Stimulated activated CD8-positive, alpha-beta memory T cell treated with anti-CD3 and anti-CD28 coated beads, Interleukin-4, amount 100 ng/mL, for 48 hours (primary cell): ENCODE measurements around the gene CARS2.
"Not testable (repeated sequence)": the region's sequence is repeated elsewhere in the genome, so short reads cannot be mapped to it uniquely, and the experiment has no call there.

Experiments used
- DNase-seq: peaks from one replicate; pipeline ENCODE4 v3.0.0-alpha.2; 2020

CARS2 gene

GRCh38 chr13:110706570-110707372 lies 855 bp upstream of the CARS2 start:
- peak; percentile 20 for DNase-seq

DNA sequence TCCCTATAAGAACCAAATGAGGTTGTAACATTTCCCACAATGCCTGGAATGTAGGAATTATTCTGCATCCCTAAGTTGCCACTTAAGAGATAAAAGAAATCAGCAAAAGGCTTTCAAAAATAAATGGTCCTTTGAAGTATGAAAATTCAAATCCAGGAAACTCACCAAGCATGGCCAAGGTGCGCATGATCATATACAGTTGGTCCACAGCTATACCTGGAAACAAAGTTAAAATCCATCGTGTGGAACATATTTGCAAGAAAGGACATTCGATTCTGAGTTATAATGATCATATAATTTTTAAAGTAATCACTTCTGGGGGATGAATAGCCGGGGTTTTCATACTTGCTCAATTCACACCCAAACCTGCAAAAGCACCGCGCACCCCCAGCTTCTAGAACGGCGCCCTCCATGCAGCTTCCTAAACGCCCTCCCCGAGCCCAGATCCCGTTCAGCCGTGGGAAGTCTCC lies 525 bp downstream of the CARS2 start:
- no peak for DNase-seq

DNA sequence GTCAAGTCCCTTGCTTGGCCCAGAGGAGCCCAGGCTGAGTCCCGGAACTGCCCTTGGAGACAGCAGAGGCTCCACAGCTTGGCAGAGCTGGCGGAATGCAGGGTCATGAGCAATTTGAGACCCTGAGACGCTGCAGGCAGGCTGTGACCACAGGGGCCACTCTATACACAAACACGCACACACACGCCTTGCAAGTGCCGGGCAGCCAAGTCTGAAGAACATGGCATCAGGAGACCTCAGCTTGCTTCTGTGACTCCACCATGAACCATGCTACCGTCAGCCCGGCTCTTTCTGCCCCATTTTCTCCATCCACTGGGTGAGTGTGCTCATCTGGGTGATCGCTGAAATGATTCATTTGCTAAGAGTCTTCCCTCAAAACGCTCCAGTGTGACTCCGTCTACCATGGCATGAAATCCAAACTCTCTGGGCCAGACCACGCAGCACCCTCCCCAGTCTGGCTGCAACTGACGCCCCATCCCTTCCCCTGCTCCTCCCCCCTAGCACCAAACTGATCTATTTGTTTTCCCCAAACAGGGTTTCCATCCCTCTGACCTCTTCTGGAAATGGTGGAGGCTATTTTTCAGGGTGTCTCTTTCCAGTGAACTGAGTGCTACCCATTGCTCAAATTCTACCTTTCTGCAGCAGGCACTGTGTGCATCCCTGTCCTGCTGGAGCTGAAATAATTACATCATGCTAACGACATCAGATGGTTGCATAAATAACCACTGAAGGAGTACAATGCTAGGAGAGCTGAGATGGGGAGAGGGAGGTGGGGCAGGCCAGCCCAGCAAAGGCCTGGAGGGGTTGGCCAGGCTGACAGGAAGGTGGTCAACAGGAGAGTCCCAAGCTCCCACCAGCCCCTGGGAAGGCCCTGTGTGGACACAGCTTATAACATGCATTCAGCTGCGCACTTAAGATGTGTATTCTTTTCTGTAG lies 3.1 kb downstream of the CARS2 start:
- DNase-seq = no peak

GRCh38 chr13:110702089-110702488 lies 3.8 kb downstream of the CARS2 start:
- DNase-seq = no peak

GRCh38 chr13:110701061-110701460 lies 4.9 kb downstream of the CARS2 start:
- not testable (repeated sequence) for DNase-seq

GRCh38 chr13:110700641-110701040 lies 5.3 kb downstream of the CARS2 start:
- no peak for DNase-seq

GRCh38 chr13:110700186-110700585 lies 5.7 kb downstream of the CARS2 start:
- no peak for DNase-seq

DNA sequence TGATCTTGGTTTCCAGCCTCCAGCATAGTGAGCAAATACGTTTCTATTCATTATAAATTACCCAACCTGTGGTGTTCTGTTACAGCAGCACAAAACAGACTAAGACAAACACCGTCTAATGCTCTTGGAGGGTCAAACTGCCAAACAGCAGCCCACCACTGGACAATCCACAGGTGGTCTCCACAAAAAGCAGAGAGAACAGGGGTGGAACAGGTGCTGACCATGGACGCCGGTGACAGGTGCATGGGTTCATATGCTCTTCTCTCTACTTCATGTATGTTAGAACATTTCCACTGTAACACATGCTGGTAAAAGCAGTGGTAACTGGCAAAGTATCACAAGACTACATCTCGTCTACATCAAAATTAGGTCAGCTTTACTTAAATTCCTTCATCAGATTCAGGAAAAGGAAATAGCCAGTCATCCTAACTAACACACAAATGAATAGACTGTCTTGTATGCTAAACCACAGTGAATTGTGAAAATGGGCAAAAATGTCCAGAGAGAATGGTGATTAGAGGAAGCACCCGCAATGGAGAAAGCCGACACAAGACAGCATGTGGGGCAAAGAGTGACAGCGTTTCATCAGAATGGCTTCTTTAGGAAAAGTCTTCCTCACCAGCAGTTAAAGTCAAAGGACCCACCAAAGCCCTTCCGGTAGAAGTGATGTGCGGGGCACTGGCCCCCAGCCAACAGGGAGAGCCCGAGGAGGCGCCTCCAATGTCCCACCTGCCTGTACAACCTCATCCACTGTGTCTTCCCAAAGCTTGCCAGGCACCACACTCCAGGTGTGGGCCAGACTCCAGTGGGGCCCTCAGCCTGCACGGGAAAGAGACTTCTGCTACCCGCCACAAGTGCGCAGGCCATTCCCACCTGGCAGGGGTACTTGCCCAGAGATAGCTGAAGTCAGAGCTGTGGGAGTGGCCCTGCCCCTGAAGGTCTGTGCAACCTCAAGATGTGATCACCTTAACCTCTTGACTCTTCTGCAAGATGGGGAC lies 6.5 kb downstream of the CARS2 start:
- peak; percentile 15 for DNase-seq

- DNase-seq = peak; percentile 18
Measured at GRCh38 chr13:110698689-110699088, 7.2 kb downstream of the CARS2 start.

DNA sequence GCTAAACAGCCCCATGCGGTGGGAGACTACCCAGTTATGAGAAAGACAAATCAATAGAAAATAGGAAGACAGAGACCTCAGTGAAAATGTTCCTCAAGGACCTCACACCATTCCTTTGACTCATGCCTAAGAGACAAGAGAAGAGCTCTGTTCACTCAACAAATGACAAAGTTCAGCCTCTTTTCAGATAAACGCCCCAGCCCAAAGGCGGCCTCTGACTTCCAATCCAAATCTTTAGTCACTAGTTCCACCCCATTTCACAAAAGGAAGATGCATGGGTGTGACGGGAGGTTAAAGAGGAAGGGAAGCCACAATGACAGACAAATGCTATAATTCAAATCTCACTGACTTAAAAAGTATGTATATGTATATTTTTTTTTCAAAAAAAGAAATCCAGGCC lies 8.1 kb downstream of the CARS2 start:
- no peak for DNase-seq

GRCh38 chr13:110696776-110697175 lies 9.1 kb downstream of the CARS2 start:
- peak; percentile 9 for DNase-seq

DNA sequence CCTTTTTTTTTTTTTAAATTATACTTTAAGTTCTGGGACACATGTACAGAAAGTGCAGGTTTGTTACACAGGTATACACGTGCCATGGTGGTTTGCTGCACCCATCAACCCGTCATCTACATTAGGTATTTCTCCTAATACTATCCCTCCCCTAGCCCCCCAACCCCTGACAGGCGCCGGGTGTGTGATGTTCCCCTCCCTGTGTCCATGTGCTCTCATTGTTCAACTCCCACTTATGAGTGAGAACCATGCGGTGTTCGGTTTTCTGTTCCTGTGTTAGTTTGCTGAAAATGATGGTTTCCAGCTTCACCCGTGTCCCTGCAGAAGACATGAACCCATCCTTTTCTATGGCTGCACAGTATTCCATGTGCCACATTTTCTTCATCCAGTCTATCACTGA lies 10.1 kb downstream of the CARS2 start:
- DNase-seq = peak; percentile 11

GRCh38 chr13:110690516-110690915 lies 15.4 kb downstream of the CARS2 start:
- peak; percentile 20 for DNase-seq

- DNase-seq = no peak
Measured at GRCh38 chr13:110689711-110690110, 16.2 kb downstream of the CARS2 start.

GRCh38 chr13:110689041-110689440 lies 16.9 kb downstream of the CARS2 start:
- no peak for DNase-seq

DNA sequence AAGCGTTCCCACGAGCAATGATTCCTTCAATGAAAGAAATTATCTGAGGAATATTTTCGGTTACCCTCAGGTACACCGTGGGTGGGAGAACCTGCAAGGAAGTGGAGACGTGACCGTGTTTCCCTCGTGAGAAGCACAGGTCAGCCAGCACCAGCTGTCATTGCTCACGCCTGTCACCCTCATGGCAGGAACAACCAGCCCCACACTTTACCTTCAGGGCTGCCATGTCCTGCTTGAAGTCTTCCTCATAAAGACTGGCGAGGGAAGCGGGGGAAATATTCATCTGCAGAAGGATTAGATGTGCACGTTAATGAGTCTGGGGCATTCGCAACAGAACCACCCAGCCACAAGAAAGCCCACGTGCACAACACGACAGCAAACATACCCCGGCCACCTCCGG lies 18.2 kb downstream of the CARS2 start:
- no peak for DNase-seq

DNA sequence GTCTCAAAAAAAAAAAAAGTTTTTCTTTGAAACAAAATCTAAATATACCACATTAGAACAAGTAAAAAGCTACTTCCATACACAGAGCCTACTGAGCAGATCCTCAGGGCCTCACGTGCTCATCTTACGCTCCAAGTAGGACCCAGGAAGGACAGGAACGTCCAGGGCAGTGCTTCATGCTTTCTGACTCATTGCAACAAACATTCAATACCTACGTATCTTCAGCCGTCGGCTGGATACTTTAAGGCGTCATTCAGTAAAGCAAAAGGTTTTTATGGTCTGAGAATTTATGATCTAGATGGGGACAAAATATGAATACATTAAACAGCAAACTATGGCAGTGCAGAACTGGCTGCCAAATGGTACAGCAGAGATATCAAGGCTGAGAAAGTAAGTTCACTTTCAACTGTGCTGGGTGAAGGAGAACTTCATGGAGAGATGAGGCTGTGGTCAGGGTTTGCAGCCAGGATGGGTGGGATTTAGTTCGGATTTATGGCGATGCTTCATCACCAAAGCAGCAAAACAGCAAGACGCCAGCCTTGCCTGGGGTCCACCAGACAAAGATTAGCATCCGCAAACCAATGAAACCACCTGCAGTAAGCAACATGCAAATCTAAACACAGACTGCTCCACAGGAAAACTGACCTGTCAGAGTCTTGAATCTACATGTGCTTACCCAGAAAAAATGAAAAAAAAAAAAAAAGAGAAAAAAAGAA lies 20.5 kb downstream of the CARS2 start:
- DNase-seq = no peak

DNA sequence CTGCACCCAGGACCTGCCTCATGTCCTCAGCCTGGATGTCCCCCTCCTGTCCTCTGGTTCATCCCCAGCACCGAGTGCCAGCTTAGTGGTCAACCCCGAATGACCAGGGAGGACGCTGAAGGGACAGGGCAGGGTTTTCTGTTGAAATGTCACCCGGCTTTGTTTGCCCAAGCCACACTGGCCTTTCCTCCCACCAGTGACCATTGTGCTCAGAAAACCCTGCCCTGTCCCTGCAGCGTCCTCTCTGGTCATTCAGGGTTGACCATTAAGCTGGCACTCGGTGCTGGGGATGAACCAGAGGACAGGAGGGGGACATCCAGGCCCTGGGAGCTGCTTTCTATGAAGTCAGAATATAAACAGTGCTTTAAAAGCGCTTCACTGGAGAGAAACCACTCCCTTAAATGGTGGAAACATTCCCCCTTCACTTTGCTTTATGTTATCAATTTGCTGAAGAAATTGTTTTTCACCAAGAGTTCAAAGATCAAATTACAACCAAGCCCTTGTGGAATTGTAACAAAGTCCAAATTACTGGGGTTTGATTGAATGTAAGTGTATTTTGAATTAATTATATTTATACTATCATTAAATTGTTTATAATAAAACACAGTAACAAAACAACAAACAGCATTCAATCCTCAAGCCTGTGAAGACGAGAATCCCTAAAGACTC lies 21.4 kb downstream of the CARS2 start:
- DNase-seq = no peak

DNA sequence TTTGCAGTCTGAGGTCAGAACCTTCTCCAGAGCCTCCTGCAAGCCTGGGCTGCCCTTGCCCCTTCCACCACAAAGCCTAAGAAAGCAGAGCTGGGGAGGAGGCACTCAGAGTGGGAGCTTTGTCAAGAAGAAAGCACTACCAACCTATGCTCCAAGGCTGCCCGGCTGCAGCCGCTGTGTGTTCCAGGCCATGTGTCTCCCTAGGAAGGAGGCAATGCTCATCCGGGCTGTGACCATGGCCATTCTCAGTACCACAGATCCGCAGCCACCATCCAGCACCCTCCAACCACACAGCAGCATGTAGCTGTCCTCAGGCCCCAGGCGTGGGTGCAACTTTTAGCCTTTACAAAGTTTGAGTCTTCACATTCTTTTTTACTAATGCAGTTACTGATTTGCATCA lies 22.0 kb downstream of the CARS2 start:
- DNase-seq = no peak

DNA sequence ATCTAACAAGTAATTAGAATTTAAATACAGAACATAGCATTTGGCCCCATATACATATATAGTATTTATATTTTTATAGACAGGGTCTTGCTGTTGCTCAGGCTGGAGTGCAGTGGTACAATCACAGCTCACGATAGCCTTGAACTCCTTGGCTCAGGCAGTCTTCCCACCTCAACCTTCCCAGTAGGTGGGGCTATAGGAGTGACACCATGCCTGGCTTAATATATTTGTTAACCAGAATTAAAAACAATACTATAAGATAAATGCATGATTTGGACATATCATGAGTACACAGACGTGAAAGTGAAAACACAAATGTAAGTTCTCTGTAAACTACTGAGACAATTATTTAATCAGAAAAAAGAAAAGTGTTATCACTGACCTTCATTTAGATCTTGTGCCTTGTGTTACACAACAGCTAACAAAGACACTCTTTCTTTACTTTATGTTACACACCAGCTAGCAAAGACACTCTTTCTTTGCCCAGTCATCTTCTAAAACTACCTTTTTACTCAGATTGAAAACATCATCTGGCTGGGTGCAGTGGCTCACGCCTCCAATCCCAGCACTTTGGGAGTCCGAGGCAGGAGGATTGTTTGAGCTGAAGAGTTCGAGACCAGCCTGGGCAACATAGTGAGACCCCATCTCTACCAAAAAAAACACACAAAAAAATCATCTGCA lies 22.6 kb downstream of the CARS2 start:
- DNase-seq = no peak

DNA sequence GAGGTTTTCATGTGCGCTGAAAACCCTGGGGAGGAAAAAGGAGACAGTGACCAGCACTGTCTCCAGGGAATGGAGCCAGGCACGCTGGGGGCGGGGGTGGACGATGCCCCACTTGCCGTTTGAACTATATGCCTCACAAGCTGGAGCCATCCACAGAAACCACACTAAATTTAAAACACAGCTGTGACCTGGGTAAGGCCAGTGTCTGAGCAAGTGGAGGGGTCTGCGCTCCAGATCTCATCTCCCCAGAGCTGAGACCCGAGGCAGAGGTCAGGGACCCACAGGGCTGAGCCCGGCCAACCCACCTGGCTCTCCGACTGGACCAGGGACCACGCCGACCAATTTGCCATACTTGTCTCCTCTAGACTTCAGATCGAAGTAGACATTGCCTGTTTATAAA lies 23.2 kb downstream of the CARS2 start:
- DNase-seq = no peak
